ENCODE results near the gene HIF3A. TPM values are rescaled to one million over a fixed set of nuclear protein-coding genes. Genes with fewer than 3 reads are reported as not detected.
"Not testable (repeated sequence)": the region's sequence is repeated elsewhere in the genome, so short reads cannot be mapped to it uniquely, and the experiment has no call there.

HIF3A gene
- total RNA-seq, 1 donor = not detected

GRCh38 chr19:46303691-46304397, 7.0 kb downstream of the HIF3A start:
- Histone ChIP-seq H3K9me3 (ENCODE audit: low read depth, low read length) (no peaks in the 10 kb centered on the region), H3K4me1 (ENCODE audit: insufficient read depth, low read length) (no peaks in the 10 kb centered on the region), H3K4me3 (ENCODE audit: low read length) (no peak overlapping the region), H3K27me3 (ENCODE audit: insufficient read depth, low read length) (no peaks in the 10 kb centered on the region)

- Histone ChIP-seq H3K4me3 (ENCODE audit: low read length) (no peak overlapping the region), H3K27me3 (ENCODE audit: insufficient read depth, low read length) (no peaks in the 10 kb centered on the region), H3K9me3 (ENCODE audit: low read depth, low read length) (no peaks in the 10 kb centered on the region), H3K4me1 (ENCODE audit: insufficient read depth, low read length) (no peaks in the 10 kb centered on the region)
These were observed 9.7 kb downstream of the HIF3A start for GRCh38 chr19:46306501-46306900.

- Histone ChIP-seq H3K4me1 (ENCODE audit: insufficient read depth, low read length) (no peaks in the 10 kb centered on the region), H3K9me3 (ENCODE audit: low read depth, low read length) (no peaks in the 10 kb centered on the region), H3K4me3 (ENCODE audit: low read length) (no peak overlapping the region), H3K27me3 (ENCODE audit: insufficient read depth, low read length) (no peaks in the 10 kb centered on the region)
These were observed 11.7 kb downstream of the HIF3A start for GRCh38 chr19:46308510-46308909.

- no peaks in the 10 kb centered on the region for H3K4me1 ChIP-seq (ENCODE audit: insufficient read depth, low read length)
These were observed 12.2 kb downstream of the HIF3A start for GRCh38 chr19:46309056-46309455.

GRCh38 chr19:46311444-46311843, 14.6 kb downstream of the HIF3A start:
- Histone ChIP-seq H3K4me3 (ENCODE audit: low read length) (no peak overlapping the region), H3K27me3 (ENCODE audit: insufficient read depth, low read length) (no peaks in the 10 kb centered on the region), H3K9me3 (ENCODE audit: low read depth, low read length) (no peaks in the 10 kb centered on the region), H3K4me1 (ENCODE audit: insufficient read depth, low read length) (no peaks in the 10 kb centered on the region)

More at GRCh38 chr19:46309056-46309455, 12.2 kb downstream of the HIF3A start:
- Histone ChIP-seq H3K9me3 (ENCODE audit: low read depth, low read length) (no peaks in the 10 kb centered on the region), H3K27me3 (ENCODE audit: insufficient read depth, low read length) (no peaks in the 10 kb centered on the region), H3K4me3 (ENCODE audit: low read length) (no peak overlapping the region)

- H3K4me1 ChIP-seq (ENCODE audit: insufficient read depth, low read length); H3K4me3 ChIP-seq (ENCODE audit: low read length); H3K27me3 ChIP-seq (ENCODE audit: insufficient read depth, low read length); H3K9me3 ChIP-seq (ENCODE audit: low read depth, low read length): not testable (repeated sequence)
These were observed 17.0 kb downstream of the HIF3A start for GRCh38 chr19:46313540-46314469.

- no peaks in the 10 kb centered on the region for H3K27me3 ChIP-seq (ENCODE audit: insufficient read depth, low read length)
- no peaks in the 10 kb centered on the region for H3K9me3 ChIP-seq (ENCODE audit: low read depth, low read length)
- H3K4me3 ChIP-seq (ENCODE audit: low read length) = no peak overlapping the region
- H3K4me1 ChIP-seq (ENCODE audit: insufficient read depth, low read length) = no peaks in the 10 kb centered on the region
These were observed 20.5 kb downstream of the HIF3A start for GRCh38 chr19:46317339-46317738.

GRCh38 chr19:46319613-46320012, 22.8 kb downstream of the HIF3A start:
- Histone ChIP-seq H3K27me3 (ENCODE audit: insufficient read depth, low read length) (no peaks in the 10 kb centered on the region), H3K4me3 (ENCODE audit: low read length) (no peak overlapping the region), H3K9me3 (ENCODE audit: low read depth, low read length) (no peaks in the 10 kb centered on the region), H3K4me1 (ENCODE audit: insufficient read depth, low read length) (no peaks in the 10 kb centered on the region)

GRCh38 chr19:46320559-46320958, 23.7 kb downstream of the HIF3A start:
- no peak overlapping the region for H3K4me3 ChIP-seq (ENCODE audit: low read length)
- H3K4me1 ChIP-seq (ENCODE audit: insufficient read depth, low read length) = no peaks in the 10 kb centered on the region
- no peaks in the 10 kb centered on the region for H3K9me3 ChIP-seq (ENCODE audit: low read depth, low read length)
- H3K27me3 ChIP-seq (ENCODE audit: insufficient read depth, low read length) = no peaks in the 10 kb centered on the region

GRCh38 chr19:46321653-46322052, 24.8 kb downstream of the HIF3A start:
- no peak overlapping the region for H3K4me3 ChIP-seq (ENCODE audit: low read length)
- H3K4me1 ChIP-seq (ENCODE audit: insufficient read depth, low read length) = no peaks in the 10 kb centered on the region
- H3K27me3 ChIP-seq (ENCODE audit: insufficient read depth, low read length) = no peaks in the 10 kb centered on the region
- peaks cover 8% of the 10 kb centered on the region for H3K9me3 ChIP-seq (ENCODE audit: low read depth, low read length)

GRCh38 chr19:46323227-46323626, 26.4 kb downstream of the HIF3A start:
- H3K4me1 ChIP-seq (ENCODE audit: insufficient read depth, low read length); H3K27me3 ChIP-seq (ENCODE audit: insufficient read depth, low read length); H3K4me3 ChIP-seq (ENCODE audit: low read length): not testable (repeated sequence)
- H3K9me3 ChIP-seq (ENCODE audit: low read depth, low read length) = peaks cover 17% of the 10 kb centered on the region

- no peaks in the 10 kb centered on the region for H3K4me1 ChIP-seq (ENCODE audit: insufficient read depth, low read length)
- H3K9me3 ChIP-seq (ENCODE audit: low read depth, low read length) = peaks cover 20% of the 10 kb centered on the region
- no peaks in the 10 kb centered on the region for H3K27me3 ChIP-seq (ENCODE audit: insufficient read depth, low read length)
- H3K4me3 ChIP-seq (ENCODE audit: low read length) = no peak overlapping the region
These were observed 27.4 kb downstream of the HIF3A start for GRCh38 chr19:46324277-46324676.

GRCh38 chr19:46326608-46327007, 29.8 kb downstream of the HIF3A start:
- no peaks in the 10 kb centered on the region for H3K27me3 ChIP-seq (ENCODE audit: insufficient read depth, low read length)
- H3K4me3 ChIP-seq (ENCODE audit: low read length) = no peak overlapping the region
- peaks cover 20% of the 10 kb centered on the region for H3K9me3 ChIP-seq (ENCODE audit: low read depth, low read length)
- no peaks in the 10 kb centered on the region for H3K4me1 ChIP-seq (ENCODE audit: insufficient read depth, low read length)

GRCh38 chr19:46328079-46328478, 31.2 kb downstream of the HIF3A start:
- peaks cover 20% of the 10 kb centered on the region for H3K9me3 ChIP-seq (ENCODE audit: low read depth, low read length)
- H3K4me1 ChIP-seq (ENCODE audit: insufficient read depth, low read length) = no peaks in the 10 kb centered on the region
- no peak overlapping the region for H3K4me3 ChIP-seq (ENCODE audit: low read length)
- no peaks in the 10 kb centered on the region for H3K27me3 ChIP-seq (ENCODE audit: insufficient read depth, low read length)

GRCh38 chr19:46330319-46330918, 33.6 kb downstream of the HIF3A start:
- H3K27me3 ChIP-seq (ENCODE audit: insufficient read depth, low read length) = no peaks in the 10 kb centered on the region
- peaks cover 20% of the 10 kb centered on the region for H3K9me3 ChIP-seq (ENCODE audit: low read depth, low read length)
- H3K4me1 ChIP-seq (ENCODE audit: insufficient read depth, low read length) = no peaks in the 10 kb centered on the region
- H3K4me3 ChIP-seq (ENCODE audit: low read length) = no peak overlapping the region

All from mononuclear cell (primary cell).